Endothelial cell of umbilical vein (primary cell): ENCODE results near the gene MAP7D3. TPM values are rescaled to one million over a fixed set of nuclear protein-coding genes. Genes with fewer than 3 reads are reported as not detected.

ENCODE experiments used
- BruUV-seq: library from RNA; stranded (reverse); fragments of 400-500 nt; replicated peaks from 2 replicates; lab custom pipeline; 2021; lab: Mats Ljungman, UMichigan
- CTCF ChIA-PET: fragments of 300-600, 350-600 bp; sonication (Branson Sonifier 250); formaldehyde crosslinking; loops from one replicate; lab custom pipeline; 2021; ENCODE audit warnings: antibody characterized with exemption, inconsistent platforms; lab: Charles Lee
- POLR2A ChIA-PET: fragments of 300-600, 350-600 bp; sonication (Branson Sonifier 250); formaldehyde crosslinking; loops from one replicate; lab custom pipeline; 2021; ENCODE audit warnings: antibody characterized with exemption, inconsistent platforms; lab: Charles Lee
- DNase-seq: peaks from one replicate; pipeline ENCODE4 v3.0.0-alpha.2; 2011; ENCODE audit warnings: low read depth, low spot score
- FAIRE-seq: peaks from 2 replicates; lab custom pipeline; 2011; peaks lifted over from hg19 to GRCh38; lab: Jason Lieb, UNC
- H2AFZ ChIP-seq: 2 replicates; pipeline ENCODE4 v1.6.0; 2012; ENCODE audit warnings: low read depth, low read length, control low read depth, inconsistent platforms
- H3K27ac ChIP-seq: 2 replicates; pipeline ENCODE4 v1.5.1; 2011; ENCODE audit warnings: low read depth, mild to moderate bottlenecking, control low read depth, low read length, moderate library complexity; ENCODE audit not compliant: insufficient read depth
- H3K27me3 ChIP-seq, 2 experiments: 2 replicates each; pipeline versions ENCODE4 v1.6.0 to v1.6.1; 2011; ENCODE audit warnings: low read length in 2 of 2, mixed read lengths in 1 of 2; ENCODE audit not compliant: control insufficient read depth in 2 of 2, insufficient read depth in 2 of 2
- H3K36me3 ChIP-seq, 2 experiments: 2 replicates in 1 of 2; 3 replicates in 1 of 2; pipeline ENCODE4 v1.5.1; 2011; ENCODE audit warnings: low read length in 2 of 2, mild to moderate bottlenecking in 1 of 2, moderate library complexity in 1 of 2; ENCODE audit not compliant: control insufficient read depth in 2 of 2, insufficient read depth in 2 of 2; ENCODE audit errors: extremely low read depth in 1 of 2
- H3K4me1 ChIP-seq: 3 replicates; pipeline ENCODE4 v1.5.1; 2011; ENCODE audit warnings: mild to moderate bottlenecking, low read length; ENCODE audit not compliant: control insufficient read depth, insufficient read depth; ENCODE audit errors: extremely low read depth
- H3K4me2 ChIP-seq: 2 replicates; pipeline ENCODE4 v1.6.1; 2011; ENCODE audit warnings: low read length, control low read depth, mixed read lengths; ENCODE audit not compliant: insufficient read depth
- H3K4me3 ChIP-seq, 3 experiments: fragments of 200-600 bp in 1 of 3; sonication (generic), shearing (Covaris generic) in 1 of 3; replicated peaks in 1 of 3; 2 replicates each; pipeline ENCODE4 v1.5.1; 2011 to 2016; ENCODE audit warnings: control low read depth in 3 of 3, low read length in 3 of 3, mild to moderate bottlenecking in 2 of 3, inconsistent platforms in 1 of 3, low read depth in 1 of 3, moderate library complexity in 1 of 3; ENCODE audit not compliant: insufficient read depth in 1 of 3
- H3K79me2 ChIP-seq: 2 replicates; pipeline ENCODE4 v1.6.0; 2012; ENCODE audit warnings: low read length, inconsistent platforms; ENCODE audit not compliant: control insufficient read depth, insufficient read depth
- H3K9ac ChIP-seq: replicated peaks from 2 replicates; pipeline ENCODE3; 2011; ENCODE audit warnings: low read length, control low read depth; ENCODE audit not compliant: insufficient read depth; ENCODE audit errors: extremely low read depth
- H3K9me1 ChIP-seq: replicated peaks from 3 replicates; pipeline ENCODE4 v1.6.0; 2011; ENCODE audit warnings: mild to moderate bottlenecking, low read length; ENCODE audit not compliant: control insufficient read depth, insufficient read depth; ENCODE audit errors: extremely low read depth
- H3K9me3 ChIP-seq: replicated peaks from 2 replicates; pipeline ENCODE4 v1.5.1; 2012; ENCODE audit warnings: low read length, inconsistent platforms; ENCODE audit not compliant: control insufficient read depth, insufficient read depth
- H4K20me1 ChIP-seq: replicated peaks from 2 replicates; pipeline ENCODE3; 2011; ENCODE audit warnings: mild to moderate bottlenecking, low read length; ENCODE audit not compliant: control insufficient read depth, insufficient read depth; ENCODE audit errors: extremely low read depth
- CTCF ChIP-seq, 2 donors: IDR thresholded peaks; 1 replicate in 1 of 2; 2 replicates in 1 of 2; pipeline ENCODE4 v1.5.1; 2011; ENCODE audit warnings: low read length in 2 of 2, mild to moderate bottlenecking in 2 of 2, moderate library complexity in 2 of 2, control low read depth in 1 of 2, inconsistent platforms in 1 of 2, low read depth in 1 of 2; ENCODE audit not compliant: insufficient read depth in 1 of 2; ENCODE audit errors: extremely low read depth in 1 of 2
- EZH2 ChIP-seq: IDR thresholded peaks from 2 replicates; pipeline ENCODE4 v1.6.1; 2012; ENCODE audit warnings: borderline replicate concordance, low read depth, mild to moderate bottlenecking, moderate library complexity, low read length, inconsistent platforms; ENCODE audit not compliant: severe bottlenecking
- FOS ChIP-seq: IDR thresholded peaks from 2 replicates; pipeline ENCODE4 v1.6.1; 2011; ENCODE audit warnings: mild to moderate bottlenecking, low read length, moderate library complexity, borderline replicate concordance; ENCODE audit not compliant: insufficient read depth
- GATA2 ChIP-seq: IDR thresholded peaks from 2 replicates; pipeline ENCODE4 v1.7.0; 2011; ENCODE audit warnings: low read depth, mild to moderate bottlenecking, moderate library complexity, mixed read lengths, low read length; ENCODE audit not compliant: insufficient read length, insufficient read depth
- JUN ChIP-seq: IDR thresholded peaks from 2 replicates; pipeline ENCODE4 v1.6.1; 2011; ENCODE audit warnings: borderline replicate concordance, low read depth; ENCODE audit not compliant: insufficient read length, insufficient read depth
- MAX ChIP-seq: IDR thresholded peaks from 2 replicates; pipeline ENCODE4 v1.6.1; 2011; ENCODE audit not compliant: insufficient read depth, insufficient read length
- MYC ChIP-seq: IDR thresholded peaks from one replicate; pipeline ENCODE4 v1.6.1; 2011; ENCODE audit warnings: mild to moderate bottlenecking, low read depth, low read length
- POLR2A ChIP-seq: IDR thresholded peaks from 2 replicates; pipeline ENCODE4 v1.6.1; 2012; ENCODE audit warnings: low read depth, mild to moderate bottlenecking, control low read depth, low read length
- POLR2AphosphoS5 ChIP-seq: IDR thresholded peaks from 2 replicates; pipeline ENCODE4 v1.6.1; 2012; ENCODE audit warnings: low read depth, mild to moderate bottlenecking, control low read depth, low read length, moderate library complexity; ENCODE audit not compliant: insufficient read depth
- dilution Hi-C: fragments of 300-500 bp; cut with MboI; formaldehyde crosslinking; loops from one replicate; pipeline ENCODE4 v1.15.0; 2019; ENCODE audit warnings: low sequenced_read_pairs; ENCODE audit not compliant: extremely low pct_ligation_motif_present
- intact Hi-C: fragments of 100-400 bp; cut with micrococcal nuclease; formaldehyde crosslinking; loops from one replicate; pipeline ENCODE4 v1.10.0; 2022
- polyA plus RNA-seq, 4 experiments: library from polyadenylated mRNA; depleted of rRNA in 3 of 4; stranded (reverse) in 3 of 4; unstranded in 1 of 4; fragments of >200 nt; gene quantifications; 2 replicates each; pipeline versions ENCODE4 v1.2.1 to v1.2.3, GENCODE V29; 2011 to 2012; ENCODE audit warnings: missing spikeins in 1 of 4
- total RNA-seq: library from RNA; stranded (reverse); gene quantifications from 2 replicates; pipeline ENCODE4 v1.2.3, GENCODE V29; 2021

The MAP7D3 gene
- total and polyA plus RNA-seq, 2 donors (not counting 3 experiments of a cell fraction or from before 2014, with no cell fraction given): 6.5 to 22.8 TPM

- no peak for DNase-seq
- POLR2A ChIA-PET: no interaction called here
These were observed 35.6 kb downstream of the MAP7D3 start for GRCh38 chrX:136215559-136215958.

More at GRCh38 chrX:136215559-136215958, 35.6 kb downstream of the MAP7D3 start:
- Histone ChIP-seq H3K4me2 (no peak overlapping the region), H3K4me1 (peaks cover 18% of the 10 kb centered on the region), H3K9ac (no peak overlapping the region), H4K20me1 (no peaks in the 10 kb centered on the region), H2AFZ (no peak overlapping the region), H3K4me3 (no peak overlapping the region), H3K27me3 (no peaks in the 10 kb centered on the region), H3K36me3 (peaks cover 0 to 2% of the 10 kb centered on the region in 2 experiments), H3K27ac (peak overlapping the region; percentile 84), H3K9me1 (no peaks in the 10 kb centered on the region), H3K79me2 (no peaks in the 10 kb centered on the region), H3K9me3 (no peaks in the 10 kb centered on the region)
- CTCF ChIA-PET: interaction anchor here (1.0 to 1.8 kb wide), 4 partner anchors 50 to 187 kb away, joined by 3 to 7 read pairs (median 5); no protein-coding TSS in a partner anchor
- no peak for TF ChIP-seq POLR2A
- TF ChIP-seq MAX: no peak
- no peak for TF ChIP-seq POLR2AphosphoS5
- TF ChIP-seq CTCF (IDR thresholded peaks at IDR 0.05; ENCODE audit: extremely low read depth in 1 of 2, insufficient read depth in 1 of 2, low read depth in 1 of 2, low read length in 2 of 2): no peak
- TF ChIP-seq JUN: no peak
- no peak for TF ChIP-seq MYC
- TF ChIP-seq FOS: no peak
- TF ChIP-seq EZH2: no peak
- TF ChIP-seq GATA2: no peak
- FAIRE-seq: peak; percentile 68
- no TSS peak for BruUV-seq
- dilution Hi-C loops: no loop called here
- intact Hi-C loops: no loop called here
